Astrocyte (in vitro differentiated cells and primary cell): ENCODE results near the gene ZNF502. TPM values are rescaled to one million over a fixed set of nuclear protein-coding genes. Genes with fewer than 3 reads are reported as not detected.
A peak's percentile ranks its signal among the peaks of the same experiment; 100 is the strongest.
"Not testable (repeated sequence)": the region's sequence is repeated elsewhere in the genome, so short reads cannot be mapped to it uniquely, and the experiment has no call there.

Source experiments
- DNase-seq: peaks from one replicate; pipeline ENCODE4 v3.0.0-alpha.2; 2010; ENCODE audit warnings: low read depth
- FAIRE-seq: peaks from 2 replicates; lab custom pipeline; 2011; peaks lifted over from hg19 to GRCh38; lab: Jason Lieb, UNC
- H2AFZ ChIP-seq: 2 replicates; pipeline ENCODE4 v1.6.0; 2012; ENCODE audit warnings: low read depth, low read length, inconsistent platforms
- H3K27ac ChIP-seq: 2 replicates; pipeline ENCODE4 v1.5.1; 2011; ENCODE audit warnings: low read depth, low read length, inconsistent platforms
- H3K27me3 ChIP-seq: 2 replicates; pipeline ENCODE4 v1.6.0; 2011; ENCODE audit warnings: low read length, inconsistent platforms; ENCODE audit not compliant: insufficient read depth
- H3K36me3 ChIP-seq: 2 replicates; pipeline ENCODE4 v1.5.1; 2011; ENCODE audit warnings: low read length, inconsistent platforms; ENCODE audit not compliant: insufficient read depth
- H3K4me1 ChIP-seq: 2 replicates; pipeline ENCODE4 v1.5.1; 2011; ENCODE audit warnings: low read length, inconsistent platforms; ENCODE audit not compliant: insufficient read depth
- H3K4me2 ChIP-seq: 2 replicates; pipeline ENCODE4 v1.6.0; 2012; ENCODE audit warnings: low read length, inconsistent platforms
- H3K4me3 ChIP-seq: 2 replicates; pipeline ENCODE4 v1.5.1; 2011; ENCODE audit warnings: low read depth, mild to moderate bottlenecking, low read length, inconsistent platforms; ENCODE audit not compliant: insufficient read depth
- H3K79me2 ChIP-seq: 2 replicates; pipeline ENCODE4 v1.6.0; 2012; ENCODE audit warnings: mild to moderate bottlenecking, low read length, inconsistent platforms; ENCODE audit not compliant: insufficient read depth
- H3K9ac ChIP-seq: 2 replicates; pipeline ENCODE4 v1.6.0; 2012; ENCODE audit warnings: mild to moderate bottlenecking, low read length, inconsistent platforms
- H3K9me3 ChIP-seq: 2 replicates; pipeline ENCODE4 v1.5.1; 2012; ENCODE audit warnings: low read depth, mild to moderate bottlenecking, low read length, inconsistent platforms; ENCODE audit not compliant: insufficient read depth
- H4K20me1 ChIP-seq: 2 replicates; pipeline ENCODE4 v1.6.0; 2012; ENCODE audit warnings: low read length, inconsistent platforms; ENCODE audit not compliant: insufficient read depth
- H3K27ac Mint-ChIP-seq: one replicate; pipeline ENCODE4 v1.8.0; 2021; ENCODE audit warnings: mild to moderate bottlenecking, mixed read lengths; ENCODE audit not compliant: unreplicated experiment
- H3K27me3 Mint-ChIP-seq: one replicate; pipeline ENCODE4 v1.8.0; 2021; ENCODE audit warnings: low read depth, mixed read lengths; ENCODE audit not compliant: unreplicated experiment
- H3K36me3 Mint-ChIP-seq: one replicate; pipeline ENCODE4 v1.8.0; 2021; ENCODE audit warnings: low read depth, mixed read lengths; ENCODE audit not compliant: unreplicated experiment
- H3K4me1 Mint-ChIP-seq: one replicate; pipeline ENCODE4 v1.8.0; 2021; ENCODE audit warnings: low read depth, mixed read lengths; ENCODE audit not compliant: unreplicated experiment
- H3K4me3 Mint-ChIP-seq: one replicate; pipeline ENCODE4 v1.8.0; 2021; ENCODE audit warnings: mild to moderate bottlenecking, moderate library complexity, mixed read lengths; ENCODE audit not compliant: unreplicated experiment
- H3K9me3 Mint-ChIP-seq: one replicate; pipeline ENCODE4 v1.8.0; 2021; ENCODE audit warnings: mild to moderate bottlenecking, mixed read lengths; ENCODE audit not compliant: unreplicated experiment
- EZH2 ChIP-seq: IDR thresholded peaks from 2 replicates; pipeline ENCODE4 v1.6.1; 2012; ENCODE audit warnings: mild to moderate bottlenecking, low read length, inconsistent platforms; ENCODE audit not compliant: insufficient read depth
- total RNA-seq: library from RNA; stranded (reverse); gene quantifications from 2 replicates; pipeline ENCODE4 v1.2.1, GENCODE V29; 2021
- TF ChIP-seq, protein P1 (sequence below): IDR thresholded peaks from 2 replicates; pipeline ENCODE4 v1.5.1; 2011; ENCODE audit warnings: low read depth, mild to moderate bottlenecking, inconsistent platforms, low read length, moderate library complexity; ENCODE audit not compliant: insufficient read depth

Gene ZNF502
- total RNA-seq, 1 donor from 2014 or later: 1.9 TPM

DNA sequence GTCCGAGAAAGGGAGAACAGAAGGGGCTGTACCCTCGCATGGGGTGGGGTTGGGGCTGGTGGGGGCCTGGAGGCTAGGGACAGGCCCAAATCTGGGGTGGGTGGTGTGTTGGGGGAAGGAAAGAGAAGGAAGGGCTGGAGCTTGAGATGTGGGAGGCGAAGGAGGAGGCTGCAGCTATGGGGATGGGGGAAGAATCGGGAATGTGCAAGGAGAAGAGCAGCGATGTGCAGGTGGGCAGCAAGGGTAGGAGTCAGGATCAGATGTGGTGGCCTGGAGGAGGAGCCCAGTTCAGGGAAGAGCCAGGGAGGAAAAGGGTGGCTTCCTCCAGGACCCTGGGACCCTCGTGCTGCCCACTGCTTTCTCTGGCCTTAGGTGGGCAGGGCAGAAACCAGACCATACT, 42.7 kb upstream of the ZNF502 start:
- H3K27ac ChIP-seq: no peak overlapping the region
- H3K4me1 ChIP-seq: no peaks in the 10 kb centered on the region
- no peaks in the 10 kb centered on the region for H4K20me1 ChIP-seq
- no peak overlapping the region for H3K27ac Mint-ChIP-seq
- H3K4me1 Mint-ChIP-seq: no peaks in the 10 kb centered on the region
- no peak overlapping the region for H3K4me2 ChIP-seq
- no peaks in the 10 kb centered on the region for H3K9me3 ChIP-seq
- TF ChIP-seq, protein P1, sequence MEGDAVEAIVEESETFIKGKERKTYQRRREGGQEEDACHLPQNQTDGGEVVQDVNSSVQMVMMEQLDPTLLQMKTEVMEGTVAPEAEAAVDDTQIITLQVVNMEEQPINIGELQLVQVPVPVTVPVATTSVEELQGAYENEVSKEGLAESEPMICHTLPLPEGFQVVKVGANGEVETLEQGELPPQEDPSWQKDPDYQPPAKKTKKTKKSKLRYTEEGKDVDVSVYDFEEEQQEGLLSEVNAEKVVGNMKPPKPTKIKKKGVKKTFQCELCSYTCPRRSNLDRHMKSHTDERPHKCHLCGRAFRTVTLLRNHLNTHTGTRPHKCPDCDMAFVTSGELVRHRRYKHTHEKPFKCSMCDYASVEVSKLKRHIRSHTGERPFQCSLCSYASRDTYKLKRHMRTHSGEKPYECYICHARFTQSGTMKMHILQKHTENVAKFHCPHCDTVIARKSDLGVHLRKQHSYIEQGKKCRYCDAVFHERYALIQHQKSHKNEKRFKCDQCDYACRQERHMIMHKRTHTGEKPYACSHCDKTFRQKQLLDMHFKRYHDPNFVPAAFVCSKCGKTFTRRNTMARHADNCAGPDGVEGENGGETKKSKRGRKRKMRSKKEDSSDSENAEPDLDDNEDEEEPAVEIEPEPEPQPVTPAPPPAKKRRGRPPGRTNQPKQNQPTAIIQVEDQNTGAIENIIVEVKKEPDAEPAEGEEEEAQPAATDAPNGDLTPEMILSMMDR: no peak
- TF ChIP-seq EZH2: no peak
- H3K27me3 ChIP-seq: no peaks in the 10 kb centered on the region
- peaks cover 10% of the 10 kb centered on the region for H3K9me3 Mint-ChIP-seq
- no peaks in the 10 kb centered on the region for H3K27me3 Mint-ChIP-seq
- H3K36me3 ChIP-seq: no peaks in the 10 kb centered on the region
- FAIRE-seq (no peak), DNase-seq (no peak)
- H3K79me2 ChIP-seq: no peaks in the 10 kb centered on the region
- H3K4me3 Mint-ChIP-seq: no peak overlapping the region
- H2AFZ ChIP-seq: no peak overlapping the region
- H3K9ac ChIP-seq: no peak overlapping the region
- H3K4me3 ChIP-seq: no peak overlapping the region
- peaks cover 12% of the 10 kb centered on the region for H3K36me3 Mint-ChIP-seq

DNA sequence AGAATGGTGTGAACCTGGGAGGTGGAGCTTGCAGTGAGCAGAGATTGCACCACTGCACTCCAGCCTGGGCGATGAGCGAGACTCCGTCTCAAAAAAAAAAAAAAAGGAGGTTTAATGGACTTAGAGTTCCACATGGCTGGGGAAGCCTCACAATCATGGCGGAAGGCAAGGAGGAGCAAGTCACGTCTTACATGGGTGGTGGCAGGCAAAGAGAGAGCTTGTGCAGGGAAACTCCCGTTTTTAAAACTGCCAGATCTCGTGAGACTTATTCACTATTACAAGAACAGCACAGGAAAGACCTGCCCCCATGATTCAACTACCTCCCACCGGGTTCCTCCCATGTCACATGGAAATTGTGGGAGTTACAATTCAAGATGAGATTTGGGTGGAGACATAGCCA, 39.0 kb upstream of the ZNF502 start:
- not testable (repeated sequence) for H3K4me1 ChIP-seq, H3K79me2 ChIP-seq, FAIRE-seq, DNase-seq, H3K9me3 ChIP-seq, H3K27ac Mint-ChIP-seq, H3K27me3 ChIP-seq, H3K27ac ChIP-seq, H4K20me1 ChIP-seq, H3K4me2 ChIP-seq, H3K27me3 Mint-ChIP-seq, H3K4me3 Mint-ChIP-seq, H3K4me3 ChIP-seq, H3K9me3 Mint-ChIP-seq, H3K36me3 ChIP-seq, H2AFZ ChIP-seq, H3K9ac ChIP-seq, H3K4me1 Mint-ChIP-seq
- peaks cover 14% of the 10 kb centered on the region for H3K36me3 Mint-ChIP-seq

DNA sequence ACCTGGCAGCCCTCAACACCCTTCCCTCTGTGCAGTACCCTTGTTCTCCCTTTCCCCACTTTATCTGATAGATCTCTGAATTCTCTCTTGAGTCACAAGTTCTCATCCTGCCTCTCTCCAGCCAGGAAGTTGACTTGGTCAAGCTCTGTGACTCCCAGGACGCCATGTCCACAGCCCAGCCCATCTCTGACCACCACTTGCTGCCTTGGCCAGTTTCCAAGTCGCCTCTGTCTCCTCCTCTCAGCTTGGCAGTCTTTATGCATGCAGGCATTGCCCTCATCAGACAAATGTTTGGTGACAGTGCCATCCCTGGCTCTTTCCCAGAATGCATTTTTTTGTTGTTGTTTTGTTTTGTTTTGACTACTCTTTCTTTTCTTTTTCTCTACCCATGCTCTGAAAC, 38.2 kb upstream of the ZNF502 start:
- H2AFZ ChIP-seq: no peak overlapping the region
- H3K4me1 ChIP-seq: no peaks in the 10 kb centered on the region
- H3K36me3 Mint-ChIP-seq: peaks cover 14% of the 10 kb centered on the region
- no peaks in the 10 kb centered on the region for H4K20me1 ChIP-seq
- H3K9ac ChIP-seq: no peak overlapping the region
- no peak overlapping the region for H3K4me3 Mint-ChIP-seq
- H3K27me3 ChIP-seq: no peaks in the 10 kb centered on the region
- H3K4me1 Mint-ChIP-seq: no peaks in the 10 kb centered on the region
- H3K4me2 ChIP-seq: no peak overlapping the region
- DNase-seq (no peak), FAIRE-seq (no peak)
- TF ChIP-seq, protein P1: no peak
- no peak for TF ChIP-seq EZH2
- peak overlapping the region; percentile 23 for H3K27ac Mint-ChIP-seq
- no peaks in the 10 kb centered on the region for H3K79me2 ChIP-seq
- H3K4me3 ChIP-seq: no peak overlapping the region
- H3K27ac ChIP-seq: no peak overlapping the region
- H3K36me3 ChIP-seq: no peaks in the 10 kb centered on the region
- no peaks in the 10 kb centered on the region for H3K27me3 Mint-ChIP-seq
- H3K9me3 ChIP-seq: no peaks in the 10 kb centered on the region
- H3K9me3 Mint-ChIP-seq: peaks cover 10% of the 10 kb centered on the region
